Suprapubic skin (tissue), 4 donors: ENCODE results near the gene MYL7.

Source experiments
- POLR2A ChIP-seq, 2 donors: fragments of 450-650 bp; IDR thresholded peaks; one replicate each; pipeline ENCODE4 v1.6.1; 2017; ENCODE audit warnings: antibody characterized with exemption in 2 of 2, mild to moderate bottlenecking in 2 of 2, moderate library complexity in 2 of 2
- POLR2AphosphoS5 ChIP-seq, 3 donors: sonication (generic); formaldehyde crosslinking; IDR thresholded peaks; one replicate each; pipeline ENCODE4 v1.6.1; 2017; ENCODE audit warnings: antibody characterized with exemption in 3 of 3
- TF ChIP-seq, protein P1 (sequence below), 2 donors: fragments of 200-600 bp in 1 of 2; fragments of 450-650 bp in 1 of 2; sonication (generic) in 1 of 2; IDR thresholded peaks; one replicate each; pipeline ENCODE4 v1.5.1; 2016 to 2019; ENCODE audit warnings: antibody characterized with exemption in 2 of 2, mild to moderate bottlenecking in 1 of 2, moderate library complexity in 1 of 2

DNA sequence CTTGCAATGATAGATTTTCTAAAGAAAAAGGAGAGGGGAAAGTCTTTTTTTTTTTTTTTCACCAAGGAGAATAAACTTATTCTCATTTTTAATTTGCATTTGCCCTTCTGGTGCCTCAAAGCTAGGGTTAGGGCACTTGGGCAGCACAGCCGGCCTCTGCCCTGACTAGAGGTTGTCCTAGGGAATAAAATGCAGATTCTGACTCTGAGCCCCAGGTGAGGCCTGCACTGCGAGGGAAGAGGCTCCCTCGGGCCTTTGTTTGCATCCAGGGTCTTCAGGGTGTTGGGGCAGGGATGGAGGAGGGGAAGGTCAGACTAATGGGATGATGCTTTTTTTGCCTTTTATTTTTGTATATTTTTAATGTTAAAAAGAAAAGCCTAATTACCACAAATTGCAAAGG, 7.8 kb downstream of the MYL7 start:
- TF ChIP-seq POLR2AphosphoS5 (IDR thresholded peaks at IDR 0.05) (no peak), POLR2A (IDR thresholded peaks at IDR 0.05) (no peak)
- TF ChIP-seq, protein P1, sequence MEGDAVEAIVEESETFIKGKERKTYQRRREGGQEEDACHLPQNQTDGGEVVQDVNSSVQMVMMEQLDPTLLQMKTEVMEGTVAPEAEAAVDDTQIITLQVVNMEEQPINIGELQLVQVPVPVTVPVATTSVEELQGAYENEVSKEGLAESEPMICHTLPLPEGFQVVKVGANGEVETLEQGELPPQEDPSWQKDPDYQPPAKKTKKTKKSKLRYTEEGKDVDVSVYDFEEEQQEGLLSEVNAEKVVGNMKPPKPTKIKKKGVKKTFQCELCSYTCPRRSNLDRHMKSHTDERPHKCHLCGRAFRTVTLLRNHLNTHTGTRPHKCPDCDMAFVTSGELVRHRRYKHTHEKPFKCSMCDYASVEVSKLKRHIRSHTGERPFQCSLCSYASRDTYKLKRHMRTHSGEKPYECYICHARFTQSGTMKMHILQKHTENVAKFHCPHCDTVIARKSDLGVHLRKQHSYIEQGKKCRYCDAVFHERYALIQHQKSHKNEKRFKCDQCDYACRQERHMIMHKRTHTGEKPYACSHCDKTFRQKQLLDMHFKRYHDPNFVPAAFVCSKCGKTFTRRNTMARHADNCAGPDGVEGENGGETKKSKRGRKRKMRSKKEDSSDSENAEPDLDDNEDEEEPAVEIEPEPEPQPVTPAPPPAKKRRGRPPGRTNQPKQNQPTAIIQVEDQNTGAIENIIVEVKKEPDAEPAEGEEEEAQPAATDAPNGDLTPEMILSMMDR (IDR thresholded peaks at IDR 0.05) = no peak
